GM12874 (cell line): ENCODE measurements around the gene MSLN.
A peak's percentile ranks its signal among the peaks of the same experiment; 100 is the strongest.

Experiments
- CTCF ChIP-seq: IDR thresholded peaks from 2 replicates; pipeline ENCODE4 v1.5.1; 2011; ENCODE audit warnings: low read depth, mild to moderate bottlenecking, control low read depth, low read length, moderate library complexity; ENCODE audit not compliant: insufficient read depth

MSLN gene

GRCh38 chr16:785563-786535 lies 25.3 kb downstream of the MSLN start:
- TF ChIP-seq CTCF = peak; percentile 90

- no peak for TF ChIP-seq CTCF
Observed at GRCh38 chr16:787321-787966, 26.9 kb downstream of the MSLN start.

GRCh38 chr16:787978-788398 lies 27.5 kb downstream of the MSLN start, which contains the start of gene RPUSD1:
Gene RPUSD1 (minus strand): TSS chr16:788381. CDS start chr16:787737, 644 bp downstream.
- no peak for TF ChIP-seq CTCF

GRCh38 chr16:788399-789126 lies 28.0 kb downstream of the MSLN start, which contains the start of gene CHTF18:
Gene CHTF18 (plus strand): TSS chr16:788620. CDS start chr16:788685, 65 bp downstream.
- TF ChIP-seq CTCF = no peak

- no peak for TF ChIP-seq CTCF
Observed at GRCh38 chr16:789191-789850, 28.8 kb downstream of the MSLN start.

- TF ChIP-seq CTCF = no peak
Observed at GRCh38 chr16:790086-790485, 29.6 kb downstream of the MSLN start.
